Endothelial cell of umbilical vein (primary cell): Measurements from ENCODE around the gene SRGAP3. TPM values are rescaled to one million over a fixed set of nuclear protein-coding genes. Genes with fewer than 3 reads are reported as not detected.
A peak's percentile ranks its signal among the peaks of the same experiment; 100 is the strongest.

ENCODE experiments used
- BruUV-seq: library from RNA; stranded (reverse); fragments of 400-500 nt; replicated peaks from 2 replicates; lab custom pipeline; 2021; lab: Mats Ljungman, UMichigan
- CTCF ChIA-PET: fragments of 300-600, 350-600 bp; sonication (Branson Sonifier 250); formaldehyde crosslinking; loops from one replicate; lab custom pipeline; 2021; ENCODE audit warnings: antibody characterized with exemption, inconsistent platforms; lab: Charles Lee
- POLR2A ChIA-PET: fragments of 300-600, 350-600 bp; sonication (Branson Sonifier 250); formaldehyde crosslinking; loops from one replicate; lab custom pipeline; 2021; ENCODE audit warnings: antibody characterized with exemption, inconsistent platforms; lab: Charles Lee
- DNase-seq: peaks from one replicate; pipeline ENCODE4 v3.0.0-alpha.2; 2011; ENCODE audit warnings: low read depth, low spot score
- FAIRE-seq: peaks from 2 replicates; lab custom pipeline; 2011; peaks lifted over from hg19 to GRCh38; lab: Jason Lieb, UNC
- H2AFZ ChIP-seq: 2 replicates; pipeline ENCODE4 v1.6.0; 2012; ENCODE audit warnings: low read depth, low read length, control low read depth, inconsistent platforms
- H3K27ac ChIP-seq: 2 replicates; pipeline ENCODE4 v1.5.1; 2011; ENCODE audit warnings: low read depth, mild to moderate bottlenecking, control low read depth, low read length, moderate library complexity; ENCODE audit not compliant: insufficient read depth
- H3K27me3 ChIP-seq, 2 experiments: 2 replicates each; pipeline versions ENCODE4 v1.6.0 to v1.6.1; 2011; ENCODE audit warnings: low read length in 2 of 2, mixed read lengths in 1 of 2; ENCODE audit not compliant: control insufficient read depth in 2 of 2, insufficient read depth in 2 of 2
- H3K36me3 ChIP-seq, 2 experiments: 2 replicates in 1 of 2; 3 replicates in 1 of 2; pipeline ENCODE4 v1.5.1; 2011; ENCODE audit warnings: low read length in 2 of 2, mild to moderate bottlenecking in 1 of 2, moderate library complexity in 1 of 2; ENCODE audit not compliant: control insufficient read depth in 2 of 2, insufficient read depth in 2 of 2; ENCODE audit errors: extremely low read depth in 1 of 2
- H3K4me1 ChIP-seq: 3 replicates; pipeline ENCODE4 v1.5.1; 2011; ENCODE audit warnings: mild to moderate bottlenecking, low read length; ENCODE audit not compliant: control insufficient read depth, insufficient read depth; ENCODE audit errors: extremely low read depth
- H3K4me2 ChIP-seq: 2 replicates; pipeline ENCODE4 v1.6.1; 2011; ENCODE audit warnings: low read length, control low read depth, mixed read lengths; ENCODE audit not compliant: insufficient read depth
- H3K4me3 ChIP-seq, 3 experiments: fragments of 200-600 bp in 1 of 3; sonication (generic), shearing (Covaris generic) in 1 of 3; replicated peaks in 1 of 3; 2 replicates each; pipeline ENCODE4 v1.5.1; 2011 to 2016; ENCODE audit warnings: control low read depth in 3 of 3, low read length in 3 of 3, mild to moderate bottlenecking in 2 of 3, inconsistent platforms in 1 of 3, low read depth in 1 of 3, moderate library complexity in 1 of 3; ENCODE audit not compliant: insufficient read depth in 1 of 3
- H3K79me2 ChIP-seq: 2 replicates; pipeline ENCODE4 v1.6.0; 2012; ENCODE audit warnings: low read length, inconsistent platforms; ENCODE audit not compliant: control insufficient read depth, insufficient read depth
- H3K9ac ChIP-seq: replicated peaks from 2 replicates; pipeline ENCODE3; 2011; ENCODE audit warnings: low read length, control low read depth; ENCODE audit not compliant: insufficient read depth; ENCODE audit errors: extremely low read depth
- H3K9me1 ChIP-seq: replicated peaks from 3 replicates; pipeline ENCODE4 v1.6.0; 2011; ENCODE audit warnings: mild to moderate bottlenecking, low read length; ENCODE audit not compliant: control insufficient read depth, insufficient read depth; ENCODE audit errors: extremely low read depth
- H3K9me3 ChIP-seq: replicated peaks from 2 replicates; pipeline ENCODE4 v1.5.1; 2012; ENCODE audit warnings: low read length, inconsistent platforms; ENCODE audit not compliant: control insufficient read depth, insufficient read depth
- H4K20me1 ChIP-seq: replicated peaks from 2 replicates; pipeline ENCODE3; 2011; ENCODE audit warnings: mild to moderate bottlenecking, low read length; ENCODE audit not compliant: control insufficient read depth, insufficient read depth; ENCODE audit errors: extremely low read depth
- EZH2 ChIP-seq: IDR thresholded peaks from 2 replicates; pipeline ENCODE4 v1.6.1; 2012; ENCODE audit warnings: borderline replicate concordance, low read depth, mild to moderate bottlenecking, moderate library complexity, low read length, inconsistent platforms; ENCODE audit not compliant: severe bottlenecking
- FOS ChIP-seq: IDR thresholded peaks from 2 replicates; pipeline ENCODE4 v1.6.1; 2011; ENCODE audit warnings: mild to moderate bottlenecking, low read length, moderate library complexity, borderline replicate concordance; ENCODE audit not compliant: insufficient read depth
- GATA2 ChIP-seq: IDR thresholded peaks from 2 replicates; pipeline ENCODE4 v1.7.0; 2011; ENCODE audit warnings: low read depth, mild to moderate bottlenecking, moderate library complexity, mixed read lengths, low read length; ENCODE audit not compliant: insufficient read length, insufficient read depth
- JUN ChIP-seq: IDR thresholded peaks from 2 replicates; pipeline ENCODE4 v1.6.1; 2011; ENCODE audit warnings: borderline replicate concordance, low read depth; ENCODE audit not compliant: insufficient read length, insufficient read depth
- MYC ChIP-seq: IDR thresholded peaks from one replicate; pipeline ENCODE4 v1.6.1; 2011; ENCODE audit warnings: mild to moderate bottlenecking, low read depth, low read length
- POLR2A ChIP-seq: IDR thresholded peaks from 2 replicates; pipeline ENCODE4 v1.6.1; 2012; ENCODE audit warnings: low read depth, mild to moderate bottlenecking, control low read depth, low read length
- POLR2AphosphoS5 ChIP-seq: IDR thresholded peaks from 2 replicates; pipeline ENCODE4 v1.6.1; 2012; ENCODE audit warnings: low read depth, mild to moderate bottlenecking, control low read depth, low read length, moderate library complexity; ENCODE audit not compliant: insufficient read depth
- dilution Hi-C: fragments of 300-500 bp; cut with MboI; formaldehyde crosslinking; loops from one replicate; pipeline ENCODE4 v1.15.0; 2019; ENCODE audit warnings: low sequenced_read_pairs; ENCODE audit not compliant: extremely low pct_ligation_motif_present
- intact Hi-C: fragments of 100-400 bp; cut with micrococcal nuclease; formaldehyde crosslinking; loops from one replicate; pipeline ENCODE4 v1.10.0; 2022
- polyA plus RNA-seq, 4 experiments: library from polyadenylated mRNA; depleted of rRNA in 3 of 4; stranded (reverse) in 3 of 4; unstranded in 1 of 4; fragments of >200 nt; gene quantifications; 2 replicates each; pipeline versions ENCODE4 v1.2.1 to v1.2.3, GENCODE V29; 2011 to 2012; ENCODE audit warnings: missing spikeins in 1 of 4
- total RNA-seq: library from RNA; stranded (reverse); gene quantifications from 2 replicates; pipeline ENCODE4 v1.2.3, GENCODE V29; 2021
- TF ChIP-seq, protein P1 (sequence below): IDR thresholded peaks from 2 replicates; pipeline ENCODE4 v1.6.1; 2011; ENCODE audit not compliant: insufficient read depth, insufficient read length
- TF ChIP-seq, protein P2 (sequence below), 2 donors: IDR thresholded peaks; 1 replicate in 1 of 2; 2 replicates in 1 of 2; pipeline ENCODE4 v1.5.1; 2011; ENCODE audit warnings: low read length in 2 of 2, mild to moderate bottlenecking in 2 of 2, moderate library complexity in 2 of 2, control low read depth in 1 of 2, inconsistent platforms in 1 of 2, low read depth in 1 of 2; ENCODE audit not compliant: insufficient read depth in 1 of 2; ENCODE audit errors: extremely low read depth in 1 of 2

Gene SRGAP3
- total and polyA plus RNA-seq, 2 donors (not counting 3 experiments of a cell fraction or from before 2014, with no cell fraction given) = 0.06 TPM; not detected in 1

DNA sequence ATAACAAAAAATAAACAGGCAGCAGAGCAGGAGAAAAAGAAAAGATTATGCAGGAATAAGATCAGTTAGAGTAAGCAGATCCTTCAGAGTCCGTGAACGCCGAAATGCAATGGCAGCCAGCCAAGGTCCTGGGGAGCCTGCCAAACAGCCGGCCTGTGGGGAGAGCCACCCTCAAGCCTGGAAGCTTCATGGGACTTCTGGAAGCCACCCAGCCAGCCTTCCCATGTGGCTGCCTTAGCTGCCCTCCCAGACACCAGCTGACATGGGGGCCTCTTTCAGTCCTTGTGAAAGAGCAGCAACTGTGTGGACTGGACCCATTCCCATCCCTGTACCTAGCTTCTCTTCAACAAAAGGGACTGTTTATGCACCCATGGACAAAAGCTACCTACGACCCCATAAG, 221.3 kb downstream of the SRGAP3 start:
- no peaks in the 10 kb centered on the region for H3K36me3 ChIP-seq
- peak; percentile 14 for DNase-seq
- H3K9ac ChIP-seq = no peak overlapping the region
- no peak overlapping the region for H3K4me2 ChIP-seq
- H3K4me3 ChIP-seq = no peak overlapping the region
- BruUV-seq = no TSS peak
- H3K9me1 ChIP-seq = no peaks in the 10 kb centered on the region
- FAIRE-seq = no peak
- H3K4me1 ChIP-seq = no peaks in the 10 kb centered on the region
- no peaks in the 10 kb centered on the region for H3K27me3 ChIP-seq
- CTCF ChIA-PET = interaction anchor here (2.1 kb wide), 1 partner anchor 11 kb away, joined by 4 read pairs; no protein-coding TSS in a partner anchor
- H3K27ac ChIP-seq = no peak overlapping the region
- H2AFZ ChIP-seq = no peak overlapping the region
- dilution Hi-C loops (no loop called here), intact Hi-C loops (no loop called here)
- H4K20me1 ChIP-seq = no peaks in the 10 kb centered on the region
- H3K9me3 ChIP-seq = no peaks in the 10 kb centered on the region
- no peak for TF ChIP-seq JUN
- TF ChIP-seq POLR2AphosphoS5 = no peak
- no peak for TF ChIP-seq GATA2
- TF ChIP-seq, protein P1, sequence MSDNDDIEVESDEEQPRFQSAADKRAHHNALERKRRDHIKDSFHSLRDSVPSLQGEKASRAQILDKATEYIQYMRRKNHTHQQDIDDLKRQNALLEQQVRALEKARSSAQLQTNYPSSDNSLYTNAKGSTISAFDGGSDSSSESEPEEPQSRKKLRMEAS = no peak
- no peak for TF ChIP-seq FOS
- TF ChIP-seq POLR2A = no peak
- TF ChIP-seq, protein P2, sequence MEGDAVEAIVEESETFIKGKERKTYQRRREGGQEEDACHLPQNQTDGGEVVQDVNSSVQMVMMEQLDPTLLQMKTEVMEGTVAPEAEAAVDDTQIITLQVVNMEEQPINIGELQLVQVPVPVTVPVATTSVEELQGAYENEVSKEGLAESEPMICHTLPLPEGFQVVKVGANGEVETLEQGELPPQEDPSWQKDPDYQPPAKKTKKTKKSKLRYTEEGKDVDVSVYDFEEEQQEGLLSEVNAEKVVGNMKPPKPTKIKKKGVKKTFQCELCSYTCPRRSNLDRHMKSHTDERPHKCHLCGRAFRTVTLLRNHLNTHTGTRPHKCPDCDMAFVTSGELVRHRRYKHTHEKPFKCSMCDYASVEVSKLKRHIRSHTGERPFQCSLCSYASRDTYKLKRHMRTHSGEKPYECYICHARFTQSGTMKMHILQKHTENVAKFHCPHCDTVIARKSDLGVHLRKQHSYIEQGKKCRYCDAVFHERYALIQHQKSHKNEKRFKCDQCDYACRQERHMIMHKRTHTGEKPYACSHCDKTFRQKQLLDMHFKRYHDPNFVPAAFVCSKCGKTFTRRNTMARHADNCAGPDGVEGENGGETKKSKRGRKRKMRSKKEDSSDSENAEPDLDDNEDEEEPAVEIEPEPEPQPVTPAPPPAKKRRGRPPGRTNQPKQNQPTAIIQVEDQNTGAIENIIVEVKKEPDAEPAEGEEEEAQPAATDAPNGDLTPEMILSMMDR (IDR thresholded peaks at IDR 0.05; ENCODE audit: extremely low read depth in 1 of 2, insufficient read depth in 1 of 2, low read depth in 1 of 2, low read length in 2 of 2) = no peak
- no peak for TF ChIP-seq MYC
- no peak for TF ChIP-seq EZH2
- POLR2A ChIA-PET = no interaction called here
- no peaks in the 10 kb centered on the region for H3K79me2 ChIP-seq
